T1000 (cell line): ENCODE measurements around the gene FAM3D.
"Not testable (repeated sequence)": the region's sequence is repeated elsewhere in the genome, so short reads cannot be mapped to it uniquely, and the experiment has no call there.

ENCODE experiments used
- DNase-seq: peaks from one replicate; lab custom pipeline; 2025; ENCODE audit warnings: mixed read lengths; lab: John Stamatoyannopoulos, UW

The FAM3D gene

DNA sequence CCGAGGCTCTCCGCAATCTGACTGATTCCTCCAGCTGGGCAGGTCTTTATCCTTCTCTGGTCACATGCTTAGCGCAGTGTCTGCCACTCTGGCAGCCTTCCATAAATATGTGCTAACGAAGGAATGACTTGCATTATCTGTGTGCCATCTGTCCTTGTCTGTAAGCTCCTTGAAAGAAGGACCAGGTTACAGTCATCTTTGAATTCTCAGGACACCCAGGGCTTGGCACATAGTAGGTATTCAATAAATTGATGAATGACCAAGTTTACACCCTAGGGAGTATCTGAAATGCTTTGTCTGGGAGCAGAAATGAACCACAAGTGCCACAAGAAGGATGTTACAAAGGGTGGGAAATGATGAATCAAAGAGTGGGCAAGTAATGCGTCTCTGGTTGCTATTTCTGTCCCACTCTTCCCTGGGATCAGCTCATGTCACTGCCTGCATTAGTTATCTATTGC lies 16.5 kb upstream of the FAM3D start:
- no peak for DNase-seq

DNA sequence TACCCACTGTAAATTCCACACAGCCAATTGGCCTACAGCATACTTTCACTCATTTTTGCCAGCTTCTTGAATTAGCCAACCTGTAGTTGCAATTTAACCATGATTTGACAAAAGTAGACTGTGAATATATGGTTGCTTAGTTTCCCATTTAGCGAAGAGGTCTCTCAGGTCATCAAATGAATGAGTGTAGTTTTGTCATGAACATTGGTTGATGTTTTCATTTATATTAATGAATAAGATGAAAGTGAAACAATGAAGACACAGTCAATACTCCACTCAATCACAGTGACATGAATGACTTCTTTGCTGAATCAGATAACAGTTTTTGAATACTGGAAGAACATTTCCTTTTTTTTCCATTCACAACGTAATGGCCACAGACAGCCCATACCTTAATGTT lies 15.3 kb upstream of the FAM3D start:
- DNase-seq = no peak

DNA sequence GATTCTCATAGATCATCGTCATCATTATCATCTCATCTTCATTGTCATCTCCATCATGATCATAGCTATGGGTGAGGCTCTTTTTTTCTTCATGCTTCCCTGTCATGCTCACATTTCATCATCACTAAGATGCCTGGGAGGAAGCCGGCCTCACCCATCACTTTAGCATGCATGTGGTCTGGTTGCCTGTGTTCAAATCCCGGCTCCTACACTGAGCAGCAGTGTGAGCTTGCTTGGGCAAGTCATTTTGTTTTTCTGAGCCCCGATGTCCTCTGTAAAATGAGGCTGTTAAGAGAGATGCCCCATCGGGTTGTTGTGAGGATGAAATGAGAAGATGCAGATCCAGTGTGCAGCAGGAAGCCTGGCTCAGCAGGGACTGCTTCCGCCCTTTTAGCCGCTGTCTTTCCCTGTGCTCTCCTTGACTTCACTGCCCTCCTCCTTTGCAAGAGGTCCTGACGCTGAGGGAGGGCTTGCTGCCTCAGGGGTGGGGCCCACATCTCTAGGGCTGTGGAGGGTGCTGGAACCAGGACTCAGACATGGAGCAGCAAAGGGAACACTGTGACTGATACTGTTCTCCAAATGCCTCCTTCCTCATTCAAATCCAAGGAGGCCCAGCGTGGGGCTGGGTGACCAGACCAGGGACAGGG lies 14.4 kb upstream of the FAM3D start:
- no peak for DNase-seq

DNA sequence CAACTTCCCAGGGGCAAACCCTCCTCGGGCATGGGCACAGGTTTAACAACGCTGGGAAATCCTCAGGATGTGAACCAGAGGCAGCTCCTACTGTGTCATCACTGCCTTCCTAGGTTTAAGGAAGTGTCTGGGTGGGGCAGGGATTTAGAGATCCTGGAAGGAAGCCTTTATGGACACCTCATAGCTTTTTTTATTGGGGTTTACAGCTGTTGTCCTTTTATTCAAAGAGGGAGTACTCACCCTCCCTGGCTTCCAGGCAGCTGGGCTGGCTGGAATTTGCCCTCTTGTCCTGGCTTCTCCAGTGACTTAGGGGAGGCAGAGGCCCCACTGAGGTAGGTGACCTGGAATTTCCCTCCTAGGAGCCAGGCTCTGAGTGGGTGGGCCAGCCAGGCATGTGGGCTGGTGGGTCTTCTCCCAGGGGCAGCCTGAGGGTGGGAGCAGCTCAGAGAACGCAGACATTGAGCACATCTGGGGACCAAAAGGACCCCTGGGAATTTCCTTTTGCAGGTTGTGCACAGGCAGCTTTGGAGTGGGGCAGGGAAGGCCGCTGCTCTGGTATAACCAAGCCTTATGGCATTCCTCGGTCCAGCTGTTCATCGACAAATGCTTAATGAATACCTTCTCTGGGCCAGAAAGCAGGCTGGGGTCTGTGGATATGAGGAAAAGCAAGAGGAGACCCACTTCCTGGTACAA lies 13.5 kb upstream of the FAM3D start:
- DNase-seq = no peak

DNA sequence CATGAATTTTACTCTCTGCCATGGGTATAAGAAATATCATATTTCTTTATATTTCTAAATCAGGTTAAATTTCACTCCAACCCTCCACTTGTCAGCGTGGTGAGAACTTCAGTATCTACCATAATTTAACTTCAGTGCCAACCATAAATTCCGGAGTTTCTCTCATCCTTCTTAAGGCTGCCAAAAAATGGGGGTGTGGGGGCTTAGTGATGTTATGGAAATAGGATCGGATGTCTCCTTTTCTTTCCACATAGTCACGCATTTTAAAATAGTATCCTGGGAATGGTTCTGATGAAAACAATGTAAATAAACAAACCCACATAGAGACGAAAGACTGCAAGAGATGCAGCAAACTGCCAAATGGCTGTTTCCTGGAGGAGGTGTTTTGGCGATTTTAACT lies 12.9 kb upstream of the FAM3D start:
- DNase-seq = no peak

DNA sequence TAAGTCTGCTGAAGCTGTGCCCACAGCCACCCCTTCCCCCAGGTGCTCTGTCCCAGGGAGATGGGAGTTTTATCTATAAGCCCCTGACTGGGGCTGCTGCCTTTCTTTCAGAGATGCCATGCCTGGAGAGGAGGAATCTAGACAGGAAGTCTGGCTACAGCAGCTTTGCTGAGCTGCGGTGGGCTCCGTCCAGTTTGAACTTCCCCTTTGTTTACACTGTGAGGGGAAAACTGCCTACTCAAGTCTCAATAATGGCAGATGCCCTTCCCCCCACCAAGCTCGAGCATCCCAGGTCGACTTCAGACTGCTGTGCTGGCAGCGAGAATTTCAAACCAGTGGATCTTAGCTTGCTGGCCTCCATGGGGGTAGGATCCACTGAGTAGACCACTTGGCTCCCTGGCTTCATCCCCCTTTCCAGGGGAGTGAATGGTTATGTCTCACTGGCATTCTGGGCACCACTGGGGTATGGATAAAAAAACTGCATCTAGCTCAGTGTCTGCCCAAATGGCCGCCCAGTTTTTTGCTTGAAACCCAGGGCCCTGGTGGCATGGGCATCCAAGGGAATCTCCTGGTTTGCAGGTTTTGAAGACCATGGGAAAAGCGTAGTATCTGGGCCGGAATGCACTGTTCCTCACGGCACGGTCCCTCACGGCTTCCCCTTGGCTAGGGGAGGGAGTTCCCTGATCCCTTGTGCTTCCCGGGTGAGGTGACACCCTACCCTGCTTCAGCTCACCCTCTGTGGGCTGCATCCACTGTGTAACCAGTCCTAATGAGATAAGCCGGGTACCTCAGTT lies 11.8 kb upstream of the FAM3D start:
- DNase-seq = not testable (repeated sequence)

DNA sequence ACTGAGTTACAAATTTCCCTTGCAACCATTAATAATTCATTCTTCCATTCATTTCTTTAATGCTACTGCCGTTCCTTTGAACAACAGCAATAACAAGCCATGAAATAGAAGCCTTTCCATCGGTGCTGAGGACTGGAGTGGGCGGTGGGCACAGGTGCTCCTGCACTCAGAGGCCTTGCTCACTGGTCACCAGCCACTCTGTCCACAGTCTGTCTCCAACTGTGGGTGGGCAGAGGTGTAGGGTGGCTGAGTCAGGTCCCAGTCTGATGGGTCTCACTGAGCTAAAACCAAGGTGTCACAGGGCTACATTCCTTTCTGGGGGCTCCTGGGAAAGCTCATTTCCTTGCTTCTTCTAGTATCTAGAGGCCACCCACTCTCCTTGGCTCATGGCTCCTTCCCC lies 6.3 kb upstream of the FAM3D start:
- no peak for DNase-seq

DNA sequence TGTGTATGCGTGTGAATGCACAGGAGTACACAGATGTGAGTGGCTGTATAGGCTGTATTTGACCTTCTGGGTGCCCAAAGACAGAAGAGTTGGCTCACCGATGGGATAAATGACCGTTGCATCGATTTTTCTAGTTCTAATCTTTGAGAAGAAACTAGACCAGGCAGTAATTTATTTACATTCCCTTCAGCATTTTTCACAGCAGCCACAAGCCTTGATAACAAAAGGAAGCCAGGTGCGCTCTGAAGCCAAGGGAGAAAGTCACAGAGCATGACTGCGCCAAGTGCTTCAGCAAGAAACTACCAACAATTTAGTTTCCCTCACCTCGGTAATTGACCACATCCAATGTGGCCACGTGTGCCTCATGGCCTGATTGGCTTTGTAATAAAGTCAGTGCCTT lies 5.9 kb upstream of the FAM3D start:
- no peak for DNase-seq

DNA sequence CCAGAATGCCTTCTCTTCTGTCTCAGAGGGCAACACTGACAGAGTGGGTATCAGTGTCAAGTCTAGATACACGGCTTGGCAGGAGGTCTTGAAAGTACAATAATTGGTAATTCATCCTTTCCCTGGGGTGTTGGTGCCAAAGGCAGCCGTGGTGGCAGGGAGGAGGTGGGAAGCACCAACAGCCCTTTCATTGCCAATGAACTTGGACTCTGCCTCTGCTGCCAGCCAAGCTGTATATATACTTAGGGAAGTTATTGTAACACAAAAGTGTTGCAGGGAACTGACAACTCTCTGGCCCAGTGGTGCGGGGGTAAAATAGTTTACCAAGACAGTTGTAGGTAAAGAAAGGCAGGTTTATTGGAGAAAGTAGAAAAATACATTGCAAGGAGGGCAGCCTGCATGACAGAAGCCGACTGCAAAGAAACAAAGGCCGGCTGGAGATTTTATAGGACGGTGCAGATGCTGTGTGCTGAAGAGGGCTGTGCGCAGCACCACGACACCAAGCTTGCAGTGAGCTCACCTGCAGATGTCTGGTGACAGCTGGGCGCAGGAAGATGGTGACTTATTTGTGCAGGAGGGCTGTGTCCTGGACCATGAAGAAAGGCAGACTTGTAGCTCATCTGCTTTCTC lies 4.0 kb upstream of the FAM3D start:
- no peak for DNase-seq

DNA sequence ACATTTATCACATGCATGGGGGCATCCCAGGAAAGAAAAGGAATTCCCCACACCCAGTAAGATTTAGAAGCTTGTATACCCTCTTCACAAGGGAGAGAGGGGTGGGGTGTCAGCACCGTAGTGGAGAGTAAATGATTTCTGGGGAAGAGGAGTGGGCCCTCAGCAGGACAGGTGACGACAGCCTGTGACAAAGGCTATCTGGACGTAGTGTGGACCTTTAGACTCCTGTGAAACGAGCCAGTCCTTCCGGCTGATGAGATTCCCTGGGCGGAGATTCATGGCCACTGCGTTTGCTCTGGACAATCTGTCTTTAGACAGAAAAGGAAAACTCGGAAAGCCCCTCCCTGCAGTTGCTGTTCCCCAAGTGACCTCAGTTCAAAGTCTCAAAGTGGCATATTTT lies 1.7 kb upstream of the FAM3D start:
- DNase-seq = no peak

DNA sequence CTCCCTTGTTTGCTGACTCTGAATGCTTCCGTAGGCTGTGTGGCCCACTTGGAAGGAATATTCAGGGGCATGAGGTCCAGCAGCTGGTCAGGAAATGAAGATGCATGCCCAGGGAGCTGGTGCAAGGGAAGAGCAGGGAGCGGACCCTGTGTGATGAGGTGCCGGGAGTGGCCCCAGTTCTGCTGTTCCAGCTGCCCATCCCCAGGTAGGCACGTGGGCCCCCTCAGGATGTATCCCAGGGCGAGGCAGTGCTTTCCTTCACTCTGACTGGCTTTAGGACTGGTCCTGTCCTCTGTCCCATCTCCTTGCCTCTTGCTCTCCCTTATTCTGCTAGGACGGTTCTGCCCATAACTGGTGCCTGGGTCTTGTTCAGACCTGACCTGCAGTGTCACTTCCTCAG lies 1.1 kb upstream of the FAM3D start:
- no peak for DNase-seq

DNA sequence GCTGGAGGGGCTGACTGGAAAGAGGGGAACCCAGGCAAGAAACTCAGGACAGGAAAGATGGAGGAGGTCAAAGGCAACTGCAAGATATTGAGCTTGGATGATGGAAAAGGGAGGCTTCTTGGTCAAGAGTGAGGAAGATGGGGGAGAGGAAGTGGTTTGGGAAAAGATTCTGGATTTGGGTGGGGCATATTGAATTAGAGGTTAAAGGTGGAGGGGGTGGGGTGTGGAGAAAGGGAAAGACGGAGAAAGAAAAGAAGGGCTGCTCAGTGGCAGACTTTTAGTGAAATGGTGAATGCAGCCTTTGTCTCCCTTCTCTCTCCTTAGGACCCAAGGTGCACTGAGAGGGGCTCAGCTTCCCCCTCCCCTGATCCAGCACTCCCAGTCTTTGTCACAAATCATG lies 655 bp upstream of the FAM3D start:
- DNase-seq = no peak

DNA sequence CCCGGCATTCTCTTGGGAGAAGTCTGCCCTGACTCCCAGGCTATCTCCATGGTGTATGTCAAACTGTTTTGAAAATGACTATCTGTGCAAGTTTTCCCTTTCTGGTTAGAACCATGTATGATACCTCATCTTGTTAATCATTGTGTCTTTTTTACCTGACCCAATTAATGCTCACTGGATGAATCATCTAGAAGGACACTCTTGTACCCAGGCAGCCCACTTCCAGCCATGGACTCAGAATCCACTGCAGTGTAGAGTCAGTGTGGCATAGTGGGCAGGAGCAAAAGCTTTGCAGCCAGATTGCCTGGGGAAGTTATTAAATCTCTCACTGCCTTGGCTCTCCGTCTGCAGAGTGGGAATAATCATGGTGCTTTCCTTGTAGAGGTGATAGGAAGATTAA lies 1.2 kb downstream of the FAM3D start:
- DNase-seq = no peak

DNA sequence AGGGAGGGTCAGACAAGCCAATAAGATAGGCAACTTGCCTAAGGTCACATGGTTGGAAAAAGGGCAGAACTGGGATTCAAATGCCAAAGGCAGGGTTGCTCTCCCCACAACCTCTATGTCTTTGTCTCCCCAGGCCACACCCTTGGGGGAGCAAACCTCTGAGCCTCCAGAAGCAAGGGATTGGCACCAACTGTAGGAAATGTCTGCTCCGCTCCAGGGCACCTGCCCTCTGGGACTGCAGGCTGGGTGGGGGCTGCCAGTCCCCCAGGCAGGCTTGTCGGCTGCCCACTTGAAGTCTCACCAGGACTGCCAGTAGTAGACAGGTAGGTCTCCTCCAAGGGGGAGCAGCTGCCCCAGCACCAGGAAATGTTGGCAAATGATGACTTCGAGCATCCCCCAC lies 2.0 kb downstream of the FAM3D start:
- DNase-seq = no peak

DNA sequence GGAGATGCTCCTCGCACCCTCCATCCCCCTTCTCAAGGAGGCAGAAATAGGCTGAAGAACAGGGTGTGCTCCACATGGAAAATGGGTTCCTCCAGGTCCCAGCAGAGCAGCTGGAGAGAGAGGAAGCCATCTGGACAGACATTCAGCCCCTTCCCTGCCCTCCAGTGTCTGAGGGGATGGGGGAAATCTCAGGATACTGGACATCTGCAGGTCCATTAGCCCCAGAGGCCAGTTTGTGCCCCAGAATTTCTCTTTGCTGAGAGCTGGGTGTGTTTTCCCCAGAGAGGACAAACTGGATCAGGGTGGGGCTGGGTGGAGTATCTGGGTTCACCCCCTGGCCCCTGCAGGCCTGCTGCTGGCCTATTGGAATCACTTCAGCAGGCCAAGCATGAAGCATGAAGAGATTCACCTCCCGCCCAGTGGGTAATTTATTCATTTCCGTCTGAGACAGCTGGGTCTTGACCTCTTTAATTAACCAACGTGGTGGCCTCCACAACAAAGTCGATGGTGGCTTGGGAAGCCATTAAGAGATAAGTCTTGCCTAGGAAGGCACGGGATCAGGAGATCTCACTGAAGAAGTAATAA lies 4.6 kb downstream of the FAM3D start:
- no peak for DNase-seq

DNA sequence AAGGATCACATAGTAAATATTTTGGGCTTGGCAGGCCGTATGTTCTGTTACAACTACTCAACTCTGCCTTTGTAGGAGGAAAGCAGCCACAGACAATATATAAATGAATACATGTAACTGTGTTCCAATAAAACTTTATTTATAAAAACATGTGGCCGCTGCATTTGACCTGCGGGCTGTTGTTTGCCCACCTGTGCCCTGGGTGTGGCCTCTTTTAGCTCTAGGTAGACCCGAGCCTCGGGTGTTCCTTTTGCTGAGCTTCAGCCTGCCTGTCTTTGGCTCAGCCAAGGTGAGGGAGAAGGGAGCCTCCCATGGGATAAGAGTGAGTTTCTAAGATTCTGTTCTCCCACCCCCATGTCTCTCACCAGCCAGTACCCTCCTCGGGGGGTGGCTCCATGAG lies 5.6 kb downstream of the FAM3D start:
- DNase-seq = no peak

DNA sequence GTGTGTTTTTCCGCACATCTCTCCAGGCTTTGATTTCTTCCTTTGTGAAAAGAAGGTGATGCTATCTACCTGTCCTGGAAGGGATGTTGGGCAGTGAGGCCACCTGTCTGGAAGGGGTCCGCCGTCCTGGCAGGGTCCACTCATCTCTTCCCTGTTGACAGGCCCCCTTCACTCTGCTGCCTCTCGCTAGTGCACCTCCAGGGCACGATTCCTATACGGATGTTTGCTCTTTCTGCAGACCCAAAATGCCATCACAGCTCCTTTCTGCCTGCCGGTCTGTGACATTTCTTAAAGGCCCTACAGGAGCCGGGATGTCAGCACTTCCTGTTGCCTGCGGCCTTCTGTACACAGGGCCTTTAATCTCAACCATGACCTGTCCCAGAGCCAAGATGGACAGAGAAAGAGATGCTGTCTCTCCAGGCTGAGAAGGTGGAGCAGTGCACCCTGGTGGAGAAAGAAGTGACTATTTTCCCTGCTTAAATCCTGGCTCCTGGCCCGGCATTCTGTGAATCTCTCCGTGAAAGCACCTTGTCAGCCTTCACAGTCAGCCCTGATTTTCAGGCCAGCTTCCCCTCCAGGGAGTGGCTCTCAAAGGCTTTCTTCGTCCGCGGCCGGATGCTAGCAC lies 7.4 kb downstream of the FAM3D start:
- DNase-seq = no peak

DNA sequence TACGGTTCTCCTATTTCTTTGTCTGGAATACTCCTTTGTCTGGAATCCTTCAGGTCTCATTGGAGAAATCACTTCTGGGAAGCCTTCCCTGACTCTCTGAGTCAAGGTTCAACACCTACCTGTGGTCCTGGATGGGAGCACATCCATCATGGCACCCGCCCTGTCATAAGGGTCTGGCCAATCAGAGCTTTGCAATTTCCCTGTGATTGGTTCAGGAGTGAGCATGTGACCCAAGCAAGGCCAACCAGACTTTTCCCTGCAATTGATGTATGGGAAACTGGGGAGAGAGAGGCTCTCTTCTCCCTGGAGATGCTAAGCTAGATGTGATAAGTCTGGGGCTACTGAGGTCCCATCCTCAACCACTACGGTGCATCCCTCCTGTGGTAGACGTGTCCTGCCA lies 8.1 kb downstream of the FAM3D start:
- no peak for DNase-seq

DNA sequence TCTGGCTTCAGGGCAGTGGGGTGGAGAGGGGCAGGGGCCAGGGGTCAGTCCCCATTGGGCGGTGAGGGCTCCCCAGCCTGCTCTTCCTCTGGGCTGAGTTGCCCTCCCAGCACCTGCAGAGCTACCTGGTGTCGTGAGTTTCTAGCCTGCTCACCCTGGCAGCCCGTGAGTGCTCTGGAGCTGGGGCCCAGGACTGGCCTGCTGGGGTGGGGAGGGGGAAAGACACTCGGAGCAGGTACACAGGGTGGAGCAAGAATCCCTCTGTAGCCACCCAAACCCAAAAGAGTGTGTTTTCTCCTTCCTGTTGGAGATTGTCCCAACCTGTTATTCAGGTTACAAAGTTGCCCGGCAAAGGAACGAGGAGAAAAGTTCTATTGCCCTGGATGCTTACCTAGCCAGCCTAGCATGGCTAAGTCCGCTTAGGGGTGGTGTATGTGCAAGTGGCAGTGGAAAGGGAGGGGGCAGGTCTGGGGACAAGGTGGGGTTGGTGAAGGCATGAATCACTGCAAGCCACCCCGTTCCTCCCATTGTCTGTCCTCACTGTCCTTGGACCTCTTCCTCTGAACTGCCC lies 8.9 kb downstream of the FAM3D start:
- DNase-seq = no peak

DNA sequence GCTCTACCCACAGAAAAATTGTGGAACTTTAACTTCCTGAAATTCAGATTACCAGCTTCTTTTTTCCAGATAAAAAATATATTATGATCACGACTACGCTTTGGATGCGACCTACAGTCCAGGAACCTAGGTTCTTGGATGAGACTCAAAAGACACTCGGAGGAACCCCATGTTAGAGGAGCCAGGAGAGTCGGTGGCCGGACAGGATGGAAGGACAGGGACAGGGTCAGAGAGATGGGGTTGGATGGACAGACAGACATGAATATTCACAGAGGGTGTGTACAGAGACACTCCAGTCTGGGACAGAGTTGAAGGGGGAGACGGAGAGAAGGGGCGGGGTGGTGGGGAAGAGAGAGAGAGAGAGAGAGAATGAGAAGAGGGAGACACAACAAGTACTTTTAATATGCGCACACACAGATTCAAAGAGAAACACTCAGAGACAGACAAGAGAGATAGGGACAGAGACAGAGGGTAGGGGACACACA lies 9.5 kb downstream of the FAM3D start:
- no peak for DNase-seq

DNA sequence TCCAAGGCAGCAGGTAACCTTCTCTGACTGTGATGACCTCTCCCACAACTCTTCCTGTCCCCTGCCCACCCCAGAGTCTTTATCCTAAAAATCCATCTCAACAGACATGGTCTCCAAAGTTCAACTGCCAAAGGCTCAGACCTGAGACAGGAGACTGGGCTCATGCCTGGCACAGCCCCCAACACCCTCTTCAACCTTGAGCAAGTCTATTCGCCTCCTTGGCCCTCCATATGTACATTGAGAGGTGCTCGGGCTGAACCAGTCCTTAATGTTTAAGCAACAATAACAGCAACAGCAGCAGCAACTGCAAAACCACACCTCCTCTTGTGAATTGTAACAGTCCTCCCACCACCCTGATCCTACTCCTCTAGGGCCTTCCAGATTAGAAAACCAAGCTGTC lies 9.9 kb downstream of the FAM3D start:
- no peak for DNase-seq
